HG03196 (cell line): Measurements from ENCODE around the gene ZNF609.
A peak's percentile ranks its signal among the peaks of the same experiment; 100 is the strongest.
"Not testable (repeated sequence)": the region's sequence is repeated elsewhere in the genome, so short reads cannot be mapped to it uniquely, and the experiment has no call there.

ENCODE experiments used
- ATAC-seq: cut with Tn5 transposase; IDR thresholded peaks from one replicate; pipeline ENCODE4 v1.9.1; 2021; ENCODE audit not compliant: unreplicated experiment

The ZNF609 gene

GRCh38 chr15:64640146-64640871, 179.9 kb downstream of the ZNF609 start:
- ATAC-seq, result no peak

GRCh38 chr15:64642875-64643274, 182.5 kb downstream of the ZNF609 start:
- no peak for ATAC-seq

- ATAC-seq, result no peak
These were observed 183.3 kb downstream of the ZNF609 start for GRCh38 chr15:64643685-64644084.

- not testable (repeated sequence) for ATAC-seq
These were observed 184.4 kb downstream of the ZNF609 start for GRCh38 chr15:64644811-64645210.

GRCh38 chr15:64645995-64646394, 185.6 kb downstream of the ZNF609 start:
- ATAC-seq, result no peak

GRCh38 chr15:64647367-64647766, 187.0 kb downstream of the ZNF609 start:
- ATAC-seq, result no peak

GRCh38 chr15:64650552-64650951, 190.2 kb downstream of the ZNF609 start:
- ATAC-seq, result no peak

- peak; percentile 83 for ATAC-seq
These were observed 191.3 kb downstream of the ZNF609 start for GRCh38 chr15:64651601-64652191.

- no peak for ATAC-seq
These were observed 193.4 kb downstream of the ZNF609 start for GRCh38 chr15:64653757-64654156.

GRCh38 chr15:64656508-64656907, 196.1 kb downstream of the ZNF609 start:
- no peak for ATAC-seq

- ATAC-seq, result no peak
These were observed 204.8 kb downstream of the ZNF609 start for GRCh38 chr15:64665179-64665578.

- no peak for ATAC-seq
These were observed 207.4 kb downstream of the ZNF609 start for GRCh38 chr15:64667736-64668161.

GRCh38 chr15:64673866-64674265, 213.5 kb downstream of the ZNF609 start:
- no peak for ATAC-seq

GRCh38 chr15:64678126-64678819, 217.9 kb downstream of the ZNF609 start:
- ATAC-seq, result no peak

GRCh38 chr15:64680097-64680496, 219.7 kb downstream of the ZNF609 start:
- ATAC-seq, result no peak

GRCh38 chr15:64681424-64682024, 221.1 kb downstream of the ZNF609 start:
- ATAC-seq, result no peak

- no peak for ATAC-seq
These were observed 221.9 kb downstream of the ZNF609 start for GRCh38 chr15:64682255-64682654.

GRCh38 chr15:64683378-64683777, 223.0 kb downstream of the ZNF609 start:
- ATAC-seq, result no peak

- ATAC-seq, result no peak
These were observed 225.0 kb downstream of the ZNF609 start for GRCh38 chr15:64685230-64685888.

- ATAC-seq, result no peak
These were observed 225.9 kb downstream of the ZNF609 start for GRCh38 chr15:64686130-64686735.

- no peak for ATAC-seq
These were observed 226.8 kb downstream of the ZNF609 start for GRCh38 chr15:64687172-64687571.
